K562 (cell line): Measurements from ENCODE around the gene RPL7L1. TPM values are rescaled to one million over a fixed set of nuclear protein-coding genes. Genes with fewer than 3 reads are reported as not detected.

Source experiments
- ATAC-seq: fragments of 200-7000 bp; cut with Tn5 transposase; 3 replicates; pipeline ENCODE4 v1.9.1; 2020; ENCODE audit warnings: moderate library complexity
- BruUV-seq: library from RNA; stranded (reverse); fragments of 400-500 nt; replicated peaks from 2 replicates; lab custom pipeline; 2021; lab: Mats Ljungman, UMichigan
- CTCF ChIA-PET: fragments of 300-600 bp; formaldehyde crosslinking; extraction: SDS; loops from one replicate; lab custom pipeline; 2021; ENCODE audit warnings: low intra/inter-chr PET ratio; lab: Yijun Ruan, JAX
- POLR2A ChIA-PET: fragments of 300-600, 350-650 bp; sonication (Branson Sonifier 250); formaldehyde crosslinking; extraction: SDS; loops from one replicate; lab custom pipeline; 2021; ENCODE audit warnings: antibody characterized with exemption, inconsistent platforms; lab: Yijun Ruan, JAX
- DNase-seq, 4 experiments: peaks; one replicate each; pipeline versions ENCODE4 v3.0.0 to v3.0.0-alpha.2; 2011 to 2018; ENCODE audit warnings: low spot score in 3 of 4, mixed read lengths in 3 of 4; ENCODE audit errors: extremely low read depth in 1 of 4
- FAIRE-seq: peaks from 2 replicates; lab custom pipeline; 2011; peaks lifted over from hg19 to GRCh38; lab: Jason Lieb, UNC
- H2AFZ ChIP-seq: 2 replicates; pipeline ENCODE4 v1.6.0; 2011; ENCODE audit warnings: low read depth, low read length, control low read depth, inconsistent platforms
- H3K27ac ChIP-seq: fragments of 200-600 bp; 3 replicates; pipeline ENCODE4 v1.8.0; 2011; ENCODE audit warnings: low read depth, mild to moderate bottlenecking, control low read depth, inconsistent platforms, low read length, moderate library complexity, mixed read lengths; ENCODE audit errors: extremely low read depth
- H3K27me3 ChIP-seq, 2 experiments: fragments of 300-600 bp in 1 of 2; 2 replicates in 1 of 2; 3 replicates in 1 of 2; pipeline versions ENCODE4 v1.6.0 to v1.8.0; 2011; ENCODE audit warnings: inconsistent platforms in 2 of 2, low read length in 2 of 2, mild to moderate bottlenecking in 1 of 2, mixed read lengths in 1 of 2, moderate library complexity in 1 of 2; ENCODE audit not compliant: control insufficient read depth in 2 of 2, insufficient read depth in 2 of 2
- H3K36me3 ChIP-seq: fragments of 300-600 bp; 3 replicates; pipeline ENCODE4 v1.8.0; 2011; ENCODE audit warnings: mild to moderate bottlenecking, low read length, inconsistent platforms; ENCODE audit not compliant: control insufficient read depth, insufficient read depth
- H3K4me1 ChIP-seq, 2 experiments: fragments of 200-600 bp in 1 of 2; replicated peaks in 1 of 2; 2 replicates in 1 of 2; 3 replicates in 1 of 2; pipeline versions ENCODE4 v1.5.1 to v1.8.0; 2011; ENCODE audit warnings: inconsistent platforms in 2 of 2, low read length in 2 of 2, mild to moderate bottlenecking in 1 of 2, mixed read lengths in 1 of 2, moderate library complexity in 1 of 2; ENCODE audit not compliant: control insufficient read depth in 2 of 2, insufficient read depth in 2 of 2
- H3K4me2 ChIP-seq: 2 replicates; pipeline ENCODE4 v1.6.1; 2011; ENCODE audit warnings: low read length, control low read depth, inconsistent platforms, mixed read lengths; ENCODE audit not compliant: insufficient read depth
- H3K4me3 ChIP-seq: fragments of 200-600 bp; sonication (generic), shearing (Covaris generic); 2 replicates; pipeline ENCODE4 v1.5.1; 2016; ENCODE audit warnings: control low read depth, inconsistent platforms
- H3K79me2 ChIP-seq: fragments of 200-600 bp; 3 replicates; pipeline ENCODE4 v1.8.0; 2011; ENCODE audit warnings: low read length, inconsistent platforms; ENCODE audit not compliant: control insufficient read depth, insufficient read depth
- H3K9ac ChIP-seq, 2 experiments: 2 replicates each; pipeline versions ENCODE4 v1.6.0 to v1.6.1; 2011; ENCODE audit warnings: low read depth in 2 of 2, low read length in 2 of 2, control low read depth in 1 of 2, inconsistent platforms in 1 of 2, mild to moderate bottlenecking in 1 of 2, mixed read lengths in 1 of 2; ENCODE audit not compliant: insufficient read depth in 1 of 2
- H3K9me1 ChIP-seq: one replicate; pipeline ENCODE4 v1.6.0; 2011; ENCODE audit warnings: inconsistent platforms, mild to moderate bottlenecking, low read length, moderate library complexity; ENCODE audit not compliant: control insufficient read depth, insufficient read depth
- H3K9me3 ChIP-seq: replicated peaks from 2 replicates; pipeline ENCODE4 v1.5.1; 2011; ENCODE audit warnings: low read depth, low read length, inconsistent platforms; ENCODE audit not compliant: control insufficient read depth, insufficient read depth
- H4K20me1 ChIP-seq: replicated peaks from 2 replicates; pipeline ENCODE4 v1.6.1; 2011; ENCODE audit warnings: low read length, inconsistent platforms, mixed read lengths; ENCODE audit not compliant: control insufficient read depth, insufficient read depth
- ATF4 ChIP-seq: fragments of 450-650 bp; formaldehyde crosslinking; IDR thresholded peaks from 2 replicates; pipeline ENCODE4 v1.4.0; 2022; ENCODE audit warnings: mild to moderate bottlenecking, moderate library complexity
- DIDO1 ChIP-seq: fragments of 450-650 bp; IDR thresholded peaks from 2 replicates; pipeline ENCODE4 v1.6.1; 2016; ENCODE audit warnings: low read depth, missing biosample characterization, missing genetic modification characterization
- HDAC1 ChIP-seq, 2 experiments: fragments of 450-650 bp; IDR thresholded peaks; 2 replicates each; pipeline ENCODE4 v1.6.1; 2016 to 2017; ENCODE audit warnings: inconsistent platforms in 1 of 2, mild to moderate bottlenecking in 1 of 2, moderate library complexity in 1 of 2
- HSF4 ChIP-seq: fragments of 250-450 bp; sonication (Bioruptor Pico); IDR thresholded peaks from 2 replicates; pipeline ENCODE4 v2.1.2; 2022; ENCODE audit warnings: mild to moderate bottlenecking, moderate library complexity, borderline replicate concordance
- STAT5B ChIP-seq: fragments of 250-450 bp; sonication (Bioruptor Pico); IDR thresholded peaks from 2 replicates; pipeline ENCODE4 v1.8.0; 2021; ENCODE audit warnings: mild to moderate bottlenecking, inconsistent platforms
- TCF3 ChIP-seq: sonication (generic); formaldehyde crosslinking; IDR thresholded peaks from 2 replicates; pipeline ENCODE4 v1.4.0; 2020; ENCODE audit warnings: mild to moderate bottlenecking, missing genetic modification reagents
- TRIM24 ChIP-seq, 2 experiments: fragments of 450-650 bp; IDR thresholded peaks; 2 replicates each; pipeline ENCODE4 v1.6.1; 2016
- ZBTB5 ChIP-seq: fragments of 450-650 bp; IDR thresholded peaks from 2 replicates; pipeline ENCODE4 v1.6.1; 2017; ENCODE audit warnings: antibody characterized with exemption
- ZNF311 ChIP-seq: fragments of 250-450 bp; sonication (Bioruptor Pico); IDR thresholded peaks from 2 replicates; pipeline ENCODE4 v1.4.0; 2020; ENCODE audit warnings: mild to moderate bottlenecking, moderate library complexity
- ZNF639 ChIP-seq, 2 experiments: fragments of 200-800 bp in 1 of 2; sonication (Bioruptor generic) in 1 of 2; sonication (generic) in 1 of 2; formaldehyde crosslinking in 1 of 2; IDR thresholded peaks in 1 of 2; conservative IDR thresholded peaks in 1 of 2; 2 replicates each; pipeline versions ENCODE4 v1.5.0 to v1.6.1; 2016 to 2020; ENCODE audit warnings: missing compliant biosample characterization in 1 of 2, missing genetic modification characterization in 1 of 2, missing genetic modification reagents in 1 of 2
- ZNF830 ChIP-seq: fragments of 250-450 bp; sonication (Bioruptor Pico); IDR thresholded peaks from 2 replicates; pipeline ENCODE4 v1.5.0; 2021; ENCODE audit warnings: mild to moderate bottlenecking
- WGBS: fragments of 100-300 bp; shearing (Covaris generic); methylation state at CpG from one replicate; pipeline ENCODE4 v1.1.6; 2016; ENCODE audit warnings: low coverage, mixed read lengths; ENCODE audit not compliant: insufficient coverage; ENCODE audit errors: missing lambda C conversion rate; 5-methylcytosine and 5-hydroxymethylcytosine counted together
- in situ Hi-C: fragments of 300-500 bp; cut with MboI; formaldehyde crosslinking; loops from 4 replicates; pipeline ENCODE4 v1.15.0; 2018; ENCODE audit warnings: inconsistent platforms, mixed read lengths
- intact Hi-C: fragments of 100-400 bp; cut with micrococcal nuclease; formaldehyde crosslinking; loops from 2 replicates; pipeline ENCODE4 v1.14.2; 2022
- polyA plus RNA-seq, 8 experiments: library from polyadenylated mRNA; depleted of rRNA in 4 of 8; stranded (reverse) in 5 of 8; unstranded in 3 of 8; fragments of >200 nt; fragmentation: Nextera tagmentation in 2 of 8; fragmentation: Illumina TruSeq in 1 of 8; extraction: Ambion mirVana in 2 of 8; extraction: Trizol in 1 of 8; gene quantifications; 2 replicates each; pipeline versions ENCODE4 v1.2.1 to v1.2.3, GENCODE V29; 2011 to 2014; ENCODE audit warnings: inconsistent platforms in 1 of 8, missing spikeins in 1 of 8
- total RNA-seq, 7 experiments: library from RNA; depleted of rRNA in 6 of 7; stranded (reverse); fragments of >200 nt in 6 of 7; fragmentation: Illumina TruSeq in 2 of 7; extraction: Trizol in 2 of 7; gene quantifications; 2 replicates each; pipeline versions ENCODE4 v1.2.1 to v1.2.3, GENCODE V29; 2011 to 2021; ENCODE audit warnings: low replicate concordance in 1 of 7

The RPL7L1 gene
- total and polyA plus RNA-seq, 9 of the 15 experiments (the other 6 are each of a cell fraction or from before 2014, with no cell fraction given): 129 to 259 (median 164) TPM

GRCh38 chr6:42873313-42873712, 6.1 kb upstream of the RPL7L1 start:
- intact Hi-C loops: loop anchor here (10.0 kb wide), 1 partner anchor 789 kb away; no protein-coding TSS in a partner anchor
- POLR2A ChIA-PET: interaction anchor here (0.6 to 1.2 kb wide), 5 partner anchors 9 to 418 kb away, joined by 3 to 5 read pairs (median 4); no protein-coding TSS in a partner anchor
- 15% methylated on average over 2 of the region's 2 CpGs for WGBS

More at GRCh38 chr6:42873313-42873712, 6.1 kb upstream of the RPL7L1 start:
- peaks cover 0 to 4% of the 10 kb centered on the region in 2 experiments; a peak in 1 of 5 replicates for H3K4me1 ChIP-seq
- BruUV-seq: no TSS peak
- no peak for ATAC-seq
- no peak overlapping the region for H3K27ac ChIP-seq
- no peak overlapping the region for H3K4me3 ChIP-seq
- H2AFZ ChIP-seq: no peak overlapping the region
- H3K9me1 ChIP-seq: no peaks in the 10 kb centered on the region
- H3K4me2 ChIP-seq: no peak overlapping the region
- H3K27me3 ChIP-seq: no peaks in the 10 kb centered on the region
- DNase-seq: no peak
- H3K79me2 ChIP-seq: no peaks in the 10 kb centered on the region
- H4K20me1 ChIP-seq: no peaks in the 10 kb centered on the region
- in situ Hi-C loops: loop anchor here (5.0 kb wide), 1 partner anchor 136 kb away; no protein-coding TSS in a partner anchor
- H3K36me3 ChIP-seq: no peaks in the 10 kb centered on the region
- CTCF ChIA-PET: interaction anchor here (1.1 kb wide), 1 partner anchor 212 kb away, joined by 3 read pairs; no protein-coding TSS in a partner anchor
- no peak overlapping the region for H3K9ac ChIP-seq
- FAIRE-seq: no peak
- no peaks in the 10 kb centered on the region for H3K9me3 ChIP-seq
- no peak for TF ChIP-seq ZNF639 (CRISPR knock-in tag; conservative IDR thresholded peaks at IDR 0.05 in 1 of 2, IDR thresholded peaks at IDR 0.05 in 1 of 2)
- no peak for TF ChIP-seq ZNF311
- TF ChIP-seq ATF4: no peak
- TF ChIP-seq ZNF830 (CRISPR knock-in tag): no peak
- no peak for TF ChIP-seq HSF4
- TF ChIP-seq DIDO1 (tag): no peak
- TF ChIP-seq TCF3 (CRISPR knock-in tag): no peak
- no peak for TF ChIP-seq TRIM24 (IDR thresholded peaks at IDR 0.05)
- no peak for TF ChIP-seq ZBTB5
- no peak for TF ChIP-seq HDAC1 (IDR thresholded peaks at IDR 0.05)
- no peak for TF ChIP-seq STAT5B (CRISPR knock-in tag)
